Tibial artery (tissue), 4 donors: ENCODE data around the gene MORC2.

ENCODE experiments used
- DNase-seq, 2 donors: peaks; one replicate each; pipeline ENCODE4 v3.0.0-alpha.2; 2019
- H3K27ac ChIP-seq, 2 donors: fragments of 200-600 bp; sonication (generic) in 1 of 2; 1 replicate in 1 of 2; 2 replicates in 1 of 2; pipeline ENCODE4 v1.5.1; 2018 to 2019; ENCODE audit warnings: mild to moderate bottlenecking in 1 of 2
- H3K27me3 ChIP-seq, 2 donors: fragments of 200-600 bp; sonication (generic) in 1 of 2; one replicate each; pipeline versions ENCODE4 v1.5.1 to v1.6.0; 2016 to 2019
- H3K36me3 ChIP-seq, 3 donors: fragments of 200-600 bp; sonication (generic) in 2 of 3; one replicate each; pipeline ENCODE4 v1.5.1; 2016 to 2019; ENCODE audit warnings: mild to moderate bottlenecking in 2 of 3
- H3K4me1 ChIP-seq, 4 donors: fragments of 200-600 bp; sonication (generic) in 2 of 4; 1 replicate in 3 of 4; 2 replicates in 1 of 4; pipeline ENCODE4 v1.5.1; 2016 to 2019
- H3K4me3 ChIP-seq, 2 donors: fragments of 200-600 bp; sonication (generic) in 1 of 2; 1 replicate in 1 of 2; 2 replicates in 1 of 2; pipeline ENCODE4 v1.5.1; 2018 to 2019; ENCODE audit warnings: mild to moderate bottlenecking in 2 of 2
- H3K9me3 ChIP-seq, 3 donors: fragments of 200-600 bp; sonication (generic) in 1 of 3; one replicate each; pipeline ENCODE4 v1.5.1; 2016 to 2019
- CTCF ChIP-seq, 2 experiments: fragments of 200-600 bp in 1 of 2; fragments of 450-650 bp in 1 of 2; IDR thresholded peaks; one replicate each; pipeline ENCODE4 v1.5.1; 2017 to 2019; ENCODE audit warnings: antibody characterized with exemption in 2 of 2, mild to moderate bottlenecking in 1 of 2, moderate library complexity in 1 of 2
- intact Hi-C: fragments of 100-400 bp; cut with DNase I; formaldehyde crosslinking; loops from one replicate; pipeline ENCODE4 v1.15.0; 2023; ENCODE audit warnings: low total_unique reads

Gene MORC2

GRCh38 chr22:30934053-30934452, 34.5 kb downstream of the MORC2 start:
- no peak for DNase-seq
- peaks cover 0 to 7% (median 0%) of the 10 kb centered on the region in 4 donors for H3K4me1 ChIP-seq
- no peak overlapping the region for H3K27ac ChIP-seq
- H3K36me3 ChIP-seq = peaks cover 89 to 100% (median 99%) of the 10 kb centered on the region in 3 donors
- H3K9me3 ChIP-seq = no peaks in the 10 kb centered on the region
- TF ChIP-seq CTCF (IDR thresholded peaks at IDR 0.05) = no peak
- intact Hi-C loops = no loop called here
- no peak overlapping the region for H3K4me3 ChIP-seq
- H3K27me3 ChIP-seq = no peaks in the 10 kb centered on the region

GRCh38 chr22:30933457-30933856, 35.1 kb downstream of the MORC2 start:
- Histone ChIP-seq H3K27ac (no peak overlapping the region), H3K27me3 (no peaks in the 10 kb centered on the region), H3K4me1 (peaks cover 0 to 7% (median 0%) of the 10 kb centered on the region in 4 donors), H3K9me3 (no peaks in the 10 kb centered on the region), H3K36me3 (peaks cover 91 to 100% (median 99%) of the 10 kb centered on the region in 3 donors), H3K4me3 (no peak overlapping the region)
- no peak for TF ChIP-seq CTCF (IDR thresholded peaks at IDR 0.05)
- no peak for DNase-seq
- intact Hi-C loops = no loop called here

GRCh38 chr22:30932661-30933060, 35.9 kb downstream of the MORC2 start:
- no peak overlapping the region for H3K4me3 ChIP-seq
- no peaks in the 10 kb centered on the region for H3K9me3 ChIP-seq
- peaks cover 0 to 7% (median 0%) of the 10 kb centered on the region in 4 donors for H3K4me1 ChIP-seq
- intact Hi-C loops = no loop called here
- TF ChIP-seq CTCF (IDR thresholded peaks at IDR 0.05) = no peak
- peaks cover 96 to 100% (median 99%) of the 10 kb centered on the region in 3 donors for H3K36me3 ChIP-seq
- no peak for DNase-seq
- H3K27ac ChIP-seq = no peak overlapping the region
- no peaks in the 10 kb centered on the region for H3K27me3 ChIP-seq

GRCh38 chr22:30931541-30932300, 36.9 kb downstream of the MORC2 start:
- Histone ChIP-seq H3K27ac (no peak overlapping the region), H3K4me3 (no peak overlapping the region), H3K4me1 (peaks cover 0 to 7% (median 0%) of the 10 kb centered on the region in 4 donors), H3K36me3 (peaks cover 95 to 100% (median 99%) of the 10 kb centered on the region in 3 donors), H3K27me3 (no peaks in the 10 kb centered on the region), H3K9me3 (no peaks in the 10 kb centered on the region)
- intact Hi-C loops = no loop called here
- DNase-seq = no peak
- no peak for TF ChIP-seq CTCF (IDR thresholded peaks at IDR 0.05)

GRCh38 chr22:30930228-30930627, 38.3 kb downstream of the MORC2 start:
- peaks cover 0 to 7% (median 0%) of the 10 kb centered on the region in 4 donors for H3K4me1 ChIP-seq
- no peak for TF ChIP-seq CTCF (IDR thresholded peaks at IDR 0.05)
- DNase-seq = no peak
- intact Hi-C loops = no loop called here
- H3K9me3 ChIP-seq = no peaks in the 10 kb centered on the region
- no peak overlapping the region for H3K27ac ChIP-seq
- no peak overlapping the region for H3K4me3 ChIP-seq
- peaks cover 84 to 100% (median 96%) of the 10 kb centered on the region in 3 donors for H3K36me3 ChIP-seq
- H3K27me3 ChIP-seq = no peaks in the 10 kb centered on the region
